Hindlimb muscle (tissue), 1 donor: ENCODE measurements around the gene CHID1. TPM values are rescaled to one million over a fixed set of nuclear protein-coding genes. Genes with fewer than 3 reads are reported as not detected.
A peak's percentile ranks its signal among the peaks of the same experiment; 100 is the strongest.

Experiments
- DNase-seq: peaks from one replicate; pipeline ENCODE4 v3.0.0-alpha.2; 2013
- polyA plus RNA-seq: library from polyadenylated mRNA; unstranded; fragments of 120-200 nt; gene quantifications from one replicate; pipeline ENCODE4 v1.2.1, GENCODE V29; 2013; ENCODE audit not compliant: insufficient read length

CHID1 gene
- polyA plus RNA-seq = 61.0 TPM

DNA sequence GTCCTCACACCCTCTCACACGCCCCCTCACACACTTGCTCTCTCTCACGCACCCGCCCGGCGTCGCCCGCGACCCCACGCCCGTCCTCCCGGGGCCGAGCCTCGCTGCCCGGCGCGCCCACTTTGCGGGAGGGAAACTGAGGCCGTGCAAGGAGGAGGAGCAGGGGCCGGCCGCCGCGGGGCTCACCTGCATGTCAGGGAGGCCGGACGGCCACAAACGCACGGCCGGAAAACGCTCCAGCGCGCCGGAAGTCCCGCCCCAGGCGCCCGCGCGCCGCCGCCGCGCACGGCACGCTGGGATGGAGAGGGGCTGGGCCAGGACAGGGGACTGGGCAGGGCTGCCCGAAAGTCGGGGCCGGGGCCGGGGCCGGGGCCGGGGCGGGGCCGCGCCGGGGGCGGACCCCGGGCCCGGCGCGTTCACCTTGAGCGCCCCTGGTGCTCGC, at the start of gene CHID1:
CHID1 (minus strand) TSS at position 222 of the 442 bp plus-strand sequence. CDS start 5,994 bp downstream, outside the sequence.
- DNase-seq = peak; percentile 92

DNA sequence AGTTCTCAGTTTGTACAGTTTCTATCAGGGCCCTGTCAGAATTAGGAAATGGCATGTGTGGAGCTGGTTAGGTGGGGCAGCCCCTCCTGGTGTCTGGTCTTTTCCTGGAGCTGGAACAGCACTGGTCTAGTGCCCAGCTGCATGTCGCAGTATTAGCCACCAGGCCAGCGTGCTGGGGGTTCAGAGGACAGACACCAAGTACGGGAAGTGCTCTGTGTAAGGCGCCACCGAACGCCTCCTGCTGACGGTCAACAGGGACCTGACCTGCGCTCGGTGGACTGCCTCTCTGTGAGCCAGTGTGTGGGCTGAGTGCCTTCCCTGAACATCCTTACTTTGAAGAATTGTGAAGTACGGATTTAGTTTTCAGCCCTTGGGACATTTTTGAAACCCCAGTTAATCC, 49.0 kb upstream of the CHID1 start:
- DNase-seq = no peak

DNA sequence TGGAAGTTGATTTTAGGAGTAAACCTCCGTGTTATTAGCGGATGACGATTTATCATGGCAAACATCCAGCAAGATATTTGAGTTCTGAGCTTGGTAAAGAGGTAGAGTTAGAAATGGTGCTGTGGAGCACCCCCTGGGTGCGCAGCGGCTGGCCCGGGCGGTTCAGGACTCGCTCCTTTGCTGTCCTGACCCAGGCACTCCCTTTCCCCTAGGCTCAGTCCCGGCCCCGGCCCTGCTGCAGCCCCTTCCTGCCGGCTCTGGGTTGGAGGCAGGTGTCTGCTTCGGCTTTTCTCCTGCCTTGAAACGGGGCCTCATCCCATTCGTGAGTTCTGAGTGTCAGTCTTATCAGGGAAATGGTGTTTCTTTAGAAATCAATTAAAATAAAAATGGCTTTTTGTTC, 48.4 kb upstream of the CHID1 start:
- DNase-seq = no peak

DNA sequence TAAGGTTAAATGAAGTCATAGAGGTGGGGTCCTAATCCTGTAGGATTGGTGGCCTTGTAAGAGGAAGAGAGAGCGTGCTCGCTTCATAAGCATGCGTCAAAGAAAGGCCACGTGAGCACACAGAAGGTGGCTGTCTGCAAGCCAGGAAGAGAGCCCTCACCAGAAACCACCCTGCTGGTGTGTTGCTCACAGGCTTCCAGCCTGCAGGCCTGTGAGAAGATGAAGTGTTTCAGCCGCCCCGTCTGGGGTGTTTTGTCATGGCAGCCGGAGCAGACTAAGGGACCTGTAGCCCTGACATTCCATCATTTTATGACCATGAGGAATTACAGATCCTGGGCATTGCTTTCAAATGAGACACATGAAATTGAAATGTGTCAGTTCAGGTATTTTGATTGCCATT, 47.5 kb upstream of the CHID1 start:
- no peak for DNase-seq

DNA sequence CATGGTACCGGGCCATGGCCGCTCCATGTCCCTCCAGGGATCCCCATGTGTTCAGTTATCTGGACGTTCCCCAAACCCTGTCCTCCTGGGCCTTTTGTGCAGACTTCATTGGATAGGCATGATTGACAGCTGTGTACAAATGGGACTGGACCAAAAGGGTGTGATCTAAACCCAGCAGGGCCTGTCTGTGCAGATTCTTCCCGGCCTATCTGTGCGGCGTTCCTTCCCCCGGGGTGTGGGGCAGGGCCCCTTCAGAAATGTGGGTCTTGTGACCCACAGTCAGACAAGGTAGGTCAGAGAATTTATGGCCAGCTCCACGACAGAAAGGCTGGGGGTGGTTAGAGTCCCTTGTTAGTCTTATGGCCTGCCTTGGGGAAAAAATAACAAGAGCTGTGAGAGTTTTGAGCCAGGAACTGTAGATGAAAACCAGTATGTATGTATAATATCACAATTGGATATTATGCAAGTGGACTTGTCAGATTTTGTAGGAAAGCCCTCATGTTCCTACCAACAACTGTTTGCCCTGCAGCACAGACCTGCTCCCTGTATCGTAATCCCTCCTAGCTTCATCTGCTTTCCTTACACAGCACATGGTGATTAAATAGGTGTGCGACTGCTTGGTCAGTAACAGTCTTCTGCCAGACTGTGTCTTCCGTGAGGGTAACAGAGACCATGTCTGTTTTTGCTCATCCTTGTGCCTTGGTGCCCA, 46.8 kb upstream of the CHID1 start:
- DNase-seq = no peak

DNA sequence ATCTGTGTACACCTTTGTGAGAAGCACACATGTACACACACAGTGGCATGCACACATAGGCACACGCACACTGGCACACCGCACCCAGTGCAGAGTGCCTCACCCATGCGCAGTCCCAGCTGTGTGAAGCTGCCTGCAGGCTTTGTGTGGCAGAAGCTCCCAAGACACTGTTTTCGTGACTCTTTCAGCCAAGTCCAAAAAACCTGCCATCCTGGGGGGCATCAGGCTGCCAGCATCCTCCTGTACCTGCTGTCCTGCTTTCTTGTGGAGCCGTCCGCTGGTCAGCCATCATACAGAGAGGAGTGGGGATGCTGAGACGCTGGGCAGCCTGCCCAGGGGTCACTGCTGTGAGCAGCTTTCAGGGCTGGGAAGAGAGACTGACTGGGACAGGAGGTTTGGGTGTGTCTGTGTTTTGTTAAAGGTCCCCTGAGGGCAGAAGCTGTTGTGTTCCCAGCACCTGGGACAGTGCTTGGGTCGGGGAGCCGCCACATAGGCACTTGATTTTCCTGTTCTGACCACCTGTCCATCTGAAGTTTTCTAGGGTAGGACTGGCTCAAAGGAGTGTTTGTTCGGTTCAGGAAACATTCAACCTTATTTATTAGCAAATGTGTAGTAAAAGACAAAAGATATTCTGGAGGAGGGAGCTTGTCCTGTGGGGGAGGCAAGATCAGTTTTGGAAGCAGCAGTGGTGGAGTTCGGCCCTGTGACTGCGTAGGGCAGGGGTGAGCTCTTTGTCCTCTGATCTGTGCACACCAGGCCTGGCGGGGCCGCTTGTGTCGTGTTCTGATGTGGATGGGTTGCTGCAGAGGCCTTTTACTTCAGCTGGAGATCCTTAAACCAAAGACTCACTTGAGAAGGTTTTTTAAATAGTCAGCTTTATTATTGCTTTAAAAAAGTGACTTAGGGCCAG, 44.8 kb upstream of the CHID1 start:
- DNase-seq = no peak

DNA sequence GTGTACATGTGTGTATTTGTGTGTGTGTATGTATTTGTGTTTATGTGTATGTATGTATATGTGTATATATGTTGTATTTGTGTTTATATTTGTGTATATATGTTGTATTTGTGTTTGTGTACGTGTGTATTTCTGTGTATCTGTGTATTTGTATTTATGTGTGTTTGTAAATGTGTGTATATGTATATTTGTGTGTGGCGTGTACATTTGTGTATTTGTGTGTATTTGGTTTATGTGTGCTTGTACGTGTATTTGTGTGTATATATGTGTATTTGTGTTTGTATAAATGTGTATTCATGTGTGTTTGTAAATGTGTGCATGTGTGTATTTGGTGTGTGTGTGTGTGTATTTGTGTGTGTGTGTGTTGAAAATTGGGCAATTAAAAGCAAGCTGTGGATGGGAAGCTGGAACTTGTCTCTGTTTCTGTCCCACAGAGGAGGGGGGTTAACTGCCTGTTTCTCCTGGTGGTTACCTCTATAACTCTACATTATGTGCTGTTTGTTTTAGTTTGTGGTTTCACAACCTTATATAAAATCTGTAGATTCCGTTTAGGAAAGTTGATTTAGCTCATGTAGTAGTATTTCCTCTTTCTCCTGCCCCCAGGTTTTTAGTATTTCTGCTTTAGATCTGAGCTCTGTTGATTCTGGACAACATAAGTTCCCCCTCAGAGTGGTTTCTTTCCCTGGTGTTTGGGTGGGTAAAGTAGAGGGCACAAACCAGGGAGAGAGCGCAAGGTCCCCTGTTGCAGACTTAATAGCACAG, 44.0 kb upstream of the CHID1 start:
- no peak for DNase-seq

DNA sequence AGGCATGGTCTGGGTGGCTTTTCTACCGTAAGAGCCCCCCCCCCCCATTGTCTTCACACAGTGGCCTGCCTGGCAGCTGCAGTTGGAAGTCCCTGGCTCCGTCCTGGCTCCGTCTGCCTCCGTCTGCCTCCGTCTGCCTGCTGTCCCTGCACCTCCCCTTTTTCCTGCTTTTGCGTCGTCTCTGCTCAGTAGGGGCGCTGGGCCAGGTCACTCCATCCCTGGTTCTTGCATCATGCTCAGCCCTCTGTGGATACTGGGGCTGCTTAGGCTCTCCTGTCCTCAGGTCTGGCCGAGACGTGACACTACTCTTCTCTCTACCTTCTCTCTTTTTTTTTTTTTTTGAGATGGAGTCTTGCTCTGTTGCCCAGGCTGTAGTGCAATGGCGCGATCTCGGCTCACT, 42.9 kb upstream of the CHID1 start:
- DNase-seq = no peak

DNA sequence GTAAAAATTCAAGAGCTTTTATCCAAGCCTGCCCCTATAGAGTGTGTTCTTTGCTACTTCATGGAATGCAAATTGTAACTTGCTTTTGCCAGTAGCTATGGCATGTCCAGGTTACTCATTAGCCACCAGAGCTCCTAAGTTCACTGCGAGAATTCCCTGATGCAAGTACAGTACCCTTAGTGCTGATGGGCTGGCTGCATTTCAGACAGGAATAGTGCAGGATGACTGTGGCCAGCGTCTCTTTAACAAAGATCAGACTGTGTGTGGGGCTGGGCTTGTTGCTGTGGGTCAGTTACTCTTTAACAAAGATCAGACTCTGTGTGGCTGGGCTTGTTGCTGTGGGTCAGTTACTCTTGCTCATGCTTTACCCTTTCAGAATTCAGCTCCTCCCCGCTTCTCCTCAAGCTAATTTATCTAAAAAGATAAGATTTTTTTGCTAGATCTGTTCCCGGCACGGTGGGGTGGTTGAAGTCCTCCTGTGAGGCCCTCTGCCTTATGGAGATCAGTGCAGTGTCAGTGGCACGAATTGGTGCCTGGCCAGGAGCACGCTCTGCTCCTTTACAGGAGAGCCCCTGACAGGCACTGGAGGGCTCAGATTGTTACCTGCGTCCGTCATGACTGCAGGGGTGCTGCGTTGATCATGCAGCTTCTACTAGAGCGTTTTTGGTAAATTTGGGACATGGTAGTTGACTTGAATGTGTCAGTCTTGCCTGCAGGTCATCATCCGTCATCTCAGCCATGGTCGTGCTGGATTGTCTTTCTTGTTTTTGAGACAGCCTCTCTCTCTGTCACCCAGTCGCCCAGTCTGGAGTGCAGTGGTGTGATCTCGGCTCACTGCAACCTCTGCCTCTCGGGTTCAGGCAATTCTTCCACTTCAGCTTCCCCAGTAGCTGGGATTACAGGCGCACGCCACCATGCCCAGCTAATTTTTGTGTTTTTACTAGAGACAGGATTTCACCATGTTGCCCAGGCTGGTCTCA, 42.1 kb upstream of the CHID1 start:
- no peak for DNase-seq

DNA sequence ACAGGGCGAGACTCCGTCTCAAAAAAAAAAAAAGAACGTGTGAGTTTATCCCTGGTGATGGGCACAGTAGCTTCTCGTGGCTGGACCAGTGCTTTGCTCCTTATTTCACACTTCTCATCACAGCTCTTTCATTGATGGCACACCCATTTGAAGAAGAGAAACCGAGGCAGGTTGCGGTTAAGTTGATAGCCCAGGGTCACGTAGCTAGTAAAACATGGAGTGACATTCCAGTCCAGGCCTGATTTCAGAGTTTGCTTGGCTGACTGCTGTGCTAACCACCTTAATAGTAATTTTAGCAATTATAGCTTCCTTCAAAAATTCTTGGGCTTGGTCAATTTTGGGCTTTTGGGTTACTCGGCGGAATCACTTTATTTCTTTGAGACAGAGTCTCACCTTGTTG, 40.9 kb upstream of the CHID1 start:
- DNase-seq = no peak

DNA sequence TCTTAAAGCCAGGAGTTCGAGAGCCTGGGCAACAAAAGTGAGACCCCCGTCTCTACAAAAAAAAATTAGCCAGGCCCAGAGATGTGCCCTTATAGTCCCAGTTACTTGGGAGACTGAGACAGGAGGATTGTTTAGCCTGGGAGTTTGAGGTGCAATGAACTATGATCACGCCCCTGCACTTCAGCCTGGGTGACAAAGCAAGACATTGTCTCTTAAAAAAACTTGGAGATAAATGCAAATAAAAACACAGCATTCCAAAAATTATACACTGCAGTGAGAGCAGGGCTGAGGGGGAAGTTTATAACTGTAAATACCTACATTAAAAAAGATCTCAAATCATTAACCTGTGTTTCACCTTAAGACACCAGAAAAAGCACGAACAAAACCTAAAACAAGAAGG, 37.1 kb upstream of the CHID1 start:
- no peak for DNase-seq

DNA sequence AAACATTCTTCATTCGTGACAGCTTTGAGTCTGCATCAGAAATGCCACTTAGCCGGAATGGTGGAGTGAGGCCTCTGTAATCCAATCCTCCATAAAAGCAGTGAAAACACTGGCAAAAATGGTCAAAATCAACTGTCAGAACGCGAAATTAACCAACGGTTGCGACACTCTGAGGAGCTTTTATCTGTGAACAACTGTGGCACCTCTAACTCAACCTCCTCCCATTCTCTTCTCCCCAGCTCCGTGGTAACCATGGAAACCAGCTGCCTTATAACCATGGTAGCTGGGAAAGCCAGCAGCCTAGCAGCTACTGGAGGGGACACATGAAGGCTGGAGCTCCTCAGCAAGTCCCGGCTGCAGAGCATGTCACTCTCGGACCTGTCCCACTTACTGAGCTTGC, 35.4 kb upstream of the CHID1 start:
- no peak for DNase-seq

DNA sequence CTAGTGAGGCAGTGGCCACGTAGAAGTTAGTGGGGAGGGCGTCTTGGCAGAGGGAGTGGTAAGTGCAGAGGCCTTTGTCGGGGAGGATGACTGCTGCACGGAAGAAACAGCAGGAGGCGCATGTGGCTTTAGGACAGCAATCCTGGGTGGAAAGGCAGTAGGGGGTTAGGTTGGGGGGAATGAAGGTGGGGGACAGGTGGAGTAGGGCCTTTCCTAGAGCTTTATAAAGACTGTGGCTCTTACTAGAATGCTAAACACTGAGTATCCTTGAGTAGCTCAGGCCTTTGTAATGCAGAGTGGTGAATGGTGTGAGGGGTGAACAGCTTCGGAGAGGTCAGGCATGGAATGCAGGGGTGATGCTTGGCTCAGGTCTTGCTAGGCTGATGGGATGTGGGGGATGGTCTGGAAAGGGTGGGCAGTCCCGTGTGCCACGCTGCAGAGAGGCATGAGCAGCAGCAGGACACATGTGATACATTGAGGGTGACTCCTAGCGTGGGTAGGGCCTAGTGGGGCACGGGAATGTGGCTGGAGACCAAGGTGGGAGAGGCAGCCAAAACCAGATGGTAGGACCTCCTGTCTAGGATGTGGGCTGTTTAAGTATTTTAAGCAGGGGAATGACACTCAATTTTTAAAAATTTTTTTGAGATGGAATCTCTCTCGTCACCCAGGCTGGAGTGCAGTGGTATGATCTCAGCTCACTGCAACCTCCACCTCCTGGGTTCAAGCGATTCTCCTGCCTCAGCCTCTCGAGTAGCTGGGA, 34.3 kb upstream of the CHID1 start:
- DNase-seq = no peak

DNA sequence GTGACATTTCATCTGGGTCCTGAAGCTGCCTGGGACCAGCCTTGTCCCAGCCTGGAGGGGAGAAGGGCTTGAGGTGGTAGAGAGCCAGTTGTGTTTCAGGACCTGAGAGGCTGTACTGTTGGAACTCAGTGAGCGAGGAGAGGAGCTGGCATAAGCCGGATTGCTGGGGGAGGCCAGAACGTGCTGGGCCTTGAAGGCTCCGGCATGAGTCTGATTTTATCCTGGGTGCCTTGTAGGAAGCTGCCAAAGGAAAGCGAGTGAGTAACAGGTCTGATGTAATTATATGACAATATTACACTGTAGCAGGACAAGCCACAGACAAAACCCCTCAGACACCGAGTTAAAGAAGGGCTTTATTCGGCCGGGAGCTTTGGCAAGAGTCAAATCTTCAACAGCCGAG, 32.2 kb upstream of the CHID1 start:
- no peak for DNase-seq

DNA sequence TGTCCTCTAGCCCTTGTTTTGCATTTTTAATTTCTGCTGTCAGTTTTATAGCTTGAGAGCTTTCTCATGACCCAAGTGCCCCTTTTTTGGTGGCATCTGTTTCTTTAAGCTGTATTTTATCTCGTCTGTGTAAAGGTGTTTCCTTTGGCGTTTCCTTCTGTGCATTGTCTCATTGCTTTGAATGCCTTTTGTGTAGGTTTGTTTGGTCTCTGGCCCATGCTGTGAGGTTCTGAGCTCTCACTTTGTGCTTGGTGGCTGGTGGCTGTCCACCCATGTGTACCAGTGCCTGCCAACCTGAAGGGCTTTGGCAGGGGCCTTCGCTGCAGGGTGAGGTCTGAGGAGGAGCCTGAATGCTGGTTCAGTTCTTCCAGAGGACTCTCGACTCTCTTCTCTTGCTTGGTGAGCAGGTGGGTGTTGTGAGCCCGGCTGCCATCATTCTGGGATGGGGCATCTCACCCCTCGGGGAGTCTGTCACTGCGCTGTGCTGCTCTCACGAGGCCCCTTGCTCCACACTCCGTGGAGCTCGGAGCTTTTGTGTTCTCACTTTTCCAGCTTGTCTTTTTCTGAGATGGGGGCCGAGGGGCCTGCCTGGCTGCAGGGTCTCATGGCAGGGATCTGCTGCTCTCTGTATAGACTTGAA, 30.0 kb upstream of the CHID1 start:
- no peak for DNase-seq

DNA sequence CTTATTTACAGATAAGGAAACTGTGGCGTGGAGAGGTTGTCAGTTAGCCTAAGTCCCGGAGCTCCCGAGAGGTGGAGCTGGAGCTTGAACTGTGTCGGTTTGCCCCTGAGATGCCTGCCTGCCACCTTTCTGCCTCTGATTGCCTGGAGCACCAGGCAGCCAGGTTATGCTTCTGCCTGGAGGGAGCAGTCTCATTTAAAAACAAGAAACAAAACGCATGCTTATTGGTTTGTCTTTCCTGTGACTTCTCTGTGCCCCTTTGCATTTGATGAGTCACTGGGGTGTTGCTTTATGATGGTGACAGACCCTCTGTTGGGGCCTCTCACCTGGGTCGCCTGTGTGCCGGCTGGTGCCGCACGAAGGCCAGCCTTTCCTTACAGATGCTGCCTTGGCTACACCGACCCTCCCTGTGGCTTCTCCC, 27.2 kb upstream of the CHID1 start:
- DNase-seq = no peak

DNA sequence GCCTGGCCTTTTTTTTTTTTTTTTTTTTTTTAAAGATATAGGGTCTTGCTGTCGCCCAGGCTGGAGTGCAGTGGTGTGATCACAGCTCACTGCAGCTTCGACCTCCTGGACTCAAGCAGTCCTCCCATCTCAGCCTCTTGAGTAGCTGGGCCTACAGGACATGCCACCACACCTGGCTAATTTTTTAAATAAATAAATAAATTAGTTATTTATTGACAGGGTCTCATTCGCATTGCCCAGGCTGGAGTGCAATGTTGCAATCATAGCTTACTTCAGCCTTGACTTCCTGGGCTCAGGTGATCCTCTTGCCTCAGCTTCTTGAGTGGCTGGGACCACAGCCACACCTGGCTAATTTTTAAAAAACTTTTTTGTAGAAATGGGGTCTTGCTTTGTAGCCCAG, 25.6 kb upstream of the CHID1 start:
- no peak for DNase-seq

DNA sequence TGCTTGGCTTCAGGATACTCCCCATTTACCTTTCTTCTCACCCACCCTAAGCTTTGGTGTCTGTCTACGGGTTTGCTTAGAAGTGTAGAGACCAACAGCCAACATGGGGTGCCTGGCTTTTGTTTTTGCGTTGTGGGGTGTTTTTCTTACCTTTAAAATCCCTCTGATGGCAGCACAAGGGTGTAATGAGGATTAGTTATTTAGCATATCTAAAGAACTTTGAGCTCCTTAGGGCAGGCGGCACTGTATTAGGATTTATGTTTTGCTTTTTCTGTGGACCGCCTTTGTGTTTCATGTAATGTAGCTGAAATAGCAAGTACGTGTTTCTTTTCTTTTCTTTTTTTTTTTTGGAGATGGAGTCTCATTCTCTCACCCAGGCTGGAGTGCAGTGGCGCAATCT, 23.9 kb upstream of the CHID1 start:
- DNase-seq = no peak

DNA sequence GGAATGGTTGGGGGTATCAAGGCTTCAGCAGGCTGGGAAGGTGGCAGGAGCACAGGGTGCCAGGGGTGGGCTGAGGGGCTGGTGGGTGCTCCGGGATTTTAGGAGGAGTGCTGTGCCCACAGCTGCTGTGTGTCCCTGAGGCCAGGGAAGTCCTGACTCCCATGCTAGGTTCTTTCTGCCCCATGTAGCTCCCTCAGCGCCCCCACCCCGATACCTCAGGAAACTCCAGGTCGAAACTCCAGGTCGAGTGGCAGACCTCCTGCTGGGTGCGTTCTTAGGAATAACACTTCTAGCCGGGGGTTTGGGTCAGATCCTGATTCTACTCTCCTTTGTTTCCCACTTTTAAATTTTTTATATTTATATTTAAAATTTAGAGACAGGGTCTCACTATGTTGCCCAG, 23.3 kb upstream of the CHID1 start:
- DNase-seq = no peak

DNA sequence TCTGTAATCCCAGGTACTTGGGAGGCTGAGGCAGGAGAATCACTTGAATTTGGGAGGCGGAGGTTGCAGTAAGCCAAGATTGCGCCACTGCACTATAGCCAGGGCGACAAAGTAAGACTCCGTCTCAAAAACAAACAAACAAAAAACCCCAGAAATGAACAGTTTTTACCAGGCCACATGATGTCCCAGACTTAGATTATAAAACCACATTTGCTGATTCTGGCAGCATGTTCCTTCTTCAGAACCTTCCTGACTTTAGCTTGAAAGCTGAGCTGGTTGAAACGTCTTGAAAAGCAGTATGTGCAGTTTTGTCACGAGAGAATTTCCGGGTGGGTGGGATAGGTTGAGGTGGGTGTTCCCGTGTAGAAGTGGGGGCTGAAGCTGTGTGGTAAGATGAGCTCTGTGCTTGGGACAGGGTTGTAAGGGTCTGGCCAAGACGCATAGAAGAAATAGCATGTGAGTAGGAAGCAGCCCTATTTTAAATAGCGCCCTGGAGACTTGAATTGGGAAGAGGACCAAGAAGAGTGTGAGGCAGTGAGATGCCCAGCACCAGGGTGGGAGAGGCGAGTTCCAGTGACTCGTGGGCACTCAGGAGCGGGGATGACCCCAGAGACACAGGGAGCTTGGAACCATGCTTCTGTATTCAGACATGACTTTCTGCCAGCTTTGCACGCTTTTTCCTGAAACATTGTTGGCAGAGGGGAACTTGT, 22.7 kb upstream of the CHID1 start:
- no peak for DNase-seq
